ENCODE results near the gene RECK.

The RECK gene

GRCh38 chr9:36008774-36009300 is 27.9 kb upstream of the RECK start:
- peak; percentile 19 for DNase-seq (ENCODE audit: insufficient read length, low spot score)
- no peak for TF ChIP-seq POLR2A (IDR thresholded peaks at IDR 0.05; ENCODE audit: low read depth, low read length)

GRCh38 chr9:36011379-36011778 is 25.3 kb upstream of the RECK start:
- DNase-seq (ENCODE audit: insufficient read length, low spot score) = no peak
- TF ChIP-seq POLR2A (IDR thresholded peaks at IDR 0.05; ENCODE audit: low read depth, low read length) = no peak
- FAIRE-seq = no peak

More at GRCh38 chr9:36008774-36009300, 27.9 kb upstream of the RECK start:
- FAIRE-seq = no peak

DNA sequence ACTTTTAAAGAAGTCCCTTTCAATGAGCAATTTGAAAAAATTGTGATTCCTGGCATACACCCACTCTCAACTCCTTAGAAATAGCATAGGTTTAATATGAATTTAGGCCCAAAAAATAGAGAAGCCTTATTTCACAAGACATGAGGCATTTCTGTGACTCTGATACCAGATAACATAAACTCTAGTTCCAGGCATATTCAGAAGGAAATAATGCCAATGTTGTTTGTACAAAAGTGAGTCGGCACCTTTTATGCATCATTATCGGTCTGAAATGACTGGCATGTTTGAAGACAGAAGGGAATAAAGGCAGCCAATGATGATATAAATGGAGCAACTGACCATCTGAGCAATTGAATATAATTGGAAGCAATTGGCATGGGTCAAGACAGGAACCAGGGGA is 19.4 kb upstream of the RECK start:
- TF ChIP-seq POLR2A (IDR thresholded peaks at IDR 0.05; ENCODE audit: low read depth, low read length) = no peak
- FAIRE-seq = no peak
- DNase-seq (ENCODE audit: insufficient read length, low spot score) = no peak

GRCh38 chr9:36018129-36018528 is 18.6 kb upstream of the RECK start:
- FAIRE-seq (no peak), DNase-seq (ENCODE audit: insufficient read length, low spot score) (no peak)
- no peak for TF ChIP-seq POLR2A (IDR thresholded peaks at IDR 0.05; ENCODE audit: low read depth, low read length)

DNA sequence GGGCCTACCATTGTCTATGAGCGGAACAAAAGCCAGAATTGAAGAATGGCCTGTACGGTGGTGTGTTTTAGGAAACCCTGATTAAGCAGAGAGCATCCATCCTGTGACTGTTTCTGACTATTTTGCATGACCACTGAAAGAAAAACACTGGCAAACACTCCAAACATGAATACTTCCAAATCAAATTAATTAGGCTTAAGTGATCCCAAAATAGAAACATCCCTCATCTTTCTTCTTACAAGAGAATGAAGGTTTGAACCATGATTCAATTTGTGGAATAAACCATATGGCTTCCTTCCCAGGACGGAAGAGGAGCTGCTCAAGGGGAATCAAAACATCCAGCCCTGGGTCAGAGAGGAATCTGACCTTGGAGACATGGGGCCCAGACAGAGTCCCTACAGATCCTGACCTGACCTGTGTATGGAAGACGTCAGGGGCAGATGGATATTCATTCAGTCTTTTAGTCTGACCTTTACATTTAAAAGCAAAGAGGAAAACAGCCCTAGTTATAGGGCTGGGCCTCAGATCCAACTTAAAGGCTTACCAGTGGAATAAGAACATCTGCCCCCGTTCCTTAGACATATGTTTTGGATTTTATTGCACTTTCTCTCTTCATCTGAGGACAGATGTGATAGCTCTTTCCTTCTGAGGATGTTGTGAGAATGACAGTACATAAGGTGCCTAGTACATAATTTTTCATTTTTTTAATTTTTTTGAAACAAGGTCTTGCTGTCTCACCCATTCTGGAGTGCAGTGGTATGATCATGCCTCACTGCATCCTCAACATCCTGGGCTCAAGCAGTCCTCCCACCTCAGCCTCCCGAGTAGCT is 17.6 kb upstream of the RECK start:
- TF ChIP-seq POLR2A (IDR thresholded peaks at IDR 0.05; ENCODE audit: low read depth, low read length) = no peak
- DNase-seq (ENCODE audit: insufficient read length, low spot score) (no peak), FAIRE-seq (no peak)

GRCh38 chr9:36021968-36022367 is 14.7 kb upstream of the RECK start:
- FAIRE-seq = no peak
- DNase-seq (ENCODE audit: insufficient read length, low spot score) = no peak
- no peak for TF ChIP-seq POLR2A (IDR thresholded peaks at IDR 0.05; ENCODE audit: low read depth, low read length)

GRCh38 chr9:36023260-36024048 is 13.3 kb upstream of the RECK start:
- no peak for TF ChIP-seq POLR2A (IDR thresholded peaks at IDR 0.05; ENCODE audit: low read depth, low read length)
- no peak for DNase-seq (ENCODE audit: insufficient read length, low spot score)
- FAIRE-seq = peak; percentile 83

DNA sequence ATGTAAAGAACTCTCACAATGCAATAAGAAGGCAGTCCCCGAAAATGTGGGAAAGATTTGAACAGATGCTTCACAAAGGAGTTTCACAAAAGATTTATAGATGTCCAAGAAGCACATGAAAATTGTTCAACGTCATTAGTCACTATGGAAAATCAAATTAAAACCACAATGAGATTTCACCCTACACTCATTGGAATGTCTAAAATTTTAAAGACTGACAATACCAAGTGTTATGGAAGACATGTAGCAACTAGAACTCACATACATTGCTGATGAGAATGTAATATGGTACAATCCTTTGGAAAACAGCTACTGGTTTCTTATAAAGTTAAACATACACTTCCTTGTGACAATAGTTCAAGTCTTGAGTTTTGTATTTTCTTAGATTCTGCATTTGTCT is 11.0 kb upstream of the RECK start:
- no peak for TF ChIP-seq POLR2A (IDR thresholded peaks at IDR 0.05; ENCODE audit: low read depth, low read length)
- DNase-seq (ENCODE audit: insufficient read length, low spot score) (no peak), FAIRE-seq (no peak)

DNA sequence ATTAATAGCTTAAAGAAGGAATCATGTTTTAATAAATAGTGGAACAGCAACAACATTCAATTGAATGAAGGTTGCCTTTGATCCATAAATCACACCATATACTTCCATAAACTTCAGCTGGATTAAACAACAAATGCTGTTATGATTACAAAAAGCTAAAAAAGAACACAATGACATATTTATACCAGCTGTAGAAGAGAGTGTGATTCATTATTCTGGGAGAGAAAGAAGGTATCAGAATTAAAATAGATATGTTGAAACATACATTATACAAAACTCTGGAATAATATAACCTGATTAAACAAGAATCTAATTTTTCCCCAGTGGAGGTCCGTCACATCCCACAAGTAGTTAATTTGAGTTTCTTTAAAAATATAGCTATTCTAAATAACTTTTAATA is 7.5 kb upstream of the RECK start:
- FAIRE-seq (no peak), DNase-seq (ENCODE audit: insufficient read length, low spot score) (no peak)
- no peak for TF ChIP-seq POLR2A (IDR thresholded peaks at IDR 0.05; ENCODE audit: low read depth, low read length)

- DNase-seq (ENCODE audit: insufficient read length, low spot score) = no peak
- TF ChIP-seq POLR2A (IDR thresholded peaks at IDR 0.05; ENCODE audit: low read depth, low read length) = no peak
- peak; percentile 52 for FAIRE-seq
Measured at GRCh38 chr9:36029765-36030528, 6.8 kb upstream of the RECK start.

DNA sequence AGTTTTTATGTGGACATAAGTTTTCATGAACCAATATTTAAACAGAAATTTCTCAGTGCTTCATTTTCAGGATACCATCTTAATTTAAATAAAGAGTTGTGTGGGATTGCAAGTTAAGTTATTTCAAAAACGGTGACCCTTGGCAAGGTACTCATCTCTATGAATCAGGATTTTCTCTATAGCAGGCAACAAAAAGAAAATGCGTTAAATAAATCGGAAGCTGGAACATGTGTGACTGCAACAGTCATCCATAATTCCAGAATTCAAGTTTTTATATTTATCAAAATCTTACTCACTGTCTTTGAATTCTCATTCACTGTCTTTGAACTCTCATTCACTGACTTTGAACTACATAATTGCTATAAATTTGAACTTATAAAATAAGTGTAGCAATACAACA is 5.8 kb upstream of the RECK start:
- no peak for TF ChIP-seq POLR2A (IDR thresholded peaks at IDR 0.05; ENCODE audit: low read depth, low read length)
- no peak for FAIRE-seq
- no peak for DNase-seq (ENCODE audit: insufficient read length, low spot score)

- TF ChIP-seq POLR2A (IDR thresholded peaks at IDR 0.05; ENCODE audit: low read depth, low read length) = no peak
- no peak for DNase-seq (ENCODE audit: insufficient read length, low spot score)
- FAIRE-seq = no peak
Measured at GRCh38 chr9:36031774-36032555, 4.7 kb upstream of the RECK start.

DNA sequence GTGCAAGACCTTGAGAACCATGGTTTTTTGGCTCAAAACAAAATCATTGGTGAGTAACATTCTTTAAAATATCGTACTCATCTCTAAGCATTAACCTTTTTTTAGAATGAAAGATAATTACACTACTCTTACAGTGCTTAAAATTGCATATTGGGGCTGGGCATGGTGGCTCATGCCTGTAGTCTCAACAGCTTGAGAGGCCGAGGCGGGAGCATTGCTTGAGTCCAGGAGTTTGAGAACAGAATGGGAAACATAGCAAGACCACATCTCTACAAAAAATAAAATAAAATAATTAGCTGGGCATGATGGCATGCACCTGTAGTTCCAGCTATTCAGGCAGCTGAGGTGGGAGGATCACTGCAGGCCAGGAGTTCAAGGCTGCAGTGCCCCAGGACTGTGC is 2.9 kb upstream of the RECK start:
- FAIRE-seq = no peak
- TF ChIP-seq POLR2A (IDR thresholded peaks at IDR 0.05; ENCODE audit: low read depth, low read length) = no peak
- no peak for DNase-seq (ENCODE audit: insufficient read length, low spot score)

Data from H54 (cell line).